Breast epithelium (tissue), 4 donors: ENCODE results near the gene MAD1L1. TPM values are rescaled to one million over a fixed set of nuclear protein-coding genes. Genes with fewer than 3 reads are reported as not detected.

Source experiments
- DNase-seq, 2 donors: peaks; one replicate each; pipeline ENCODE4 v3.0.0-alpha.2; 2019; ENCODE audit warnings: low spot score in 2 of 2
- H3K27ac ChIP-seq, 2 donors: fragments of 200-600 bp; sonication (generic) in 1 of 2; one replicate each; pipeline ENCODE4 v1.5.1; 2016 to 2019; ENCODE audit warnings: mild to moderate bottlenecking in 1 of 2
- H3K27me3 ChIP-seq, 2 donors: fragments of 200-600 bp; sonication (generic) in 1 of 2; one replicate each; pipeline versions ENCODE4 v1.5.1 to v1.6.0; 2017 to 2019; ENCODE audit warnings: control low read depth in 1 of 2, mild to moderate bottlenecking in 1 of 2
- H3K36me3 ChIP-seq: fragments of 200-600 bp; one replicate; pipeline ENCODE4 v1.5.1; 2019
- H3K4me1 ChIP-seq, 2 donors: fragments of 200-600 bp; sonication (generic); one replicate each; pipeline ENCODE4 v1.5.1; 2016 to 2019; ENCODE audit warnings: control low read depth in 1 of 2
- H3K4me3 ChIP-seq, 3 donors: fragments of 200-600 bp; sonication (generic); 1 replicate in 2 of 3; 2 replicates in 1 of 3; pipeline ENCODE4 v1.5.1; 2016 to 2019; ENCODE audit warnings: mild to moderate bottlenecking in 3 of 3, moderate library complexity in 2 of 3
- H3K9me3 ChIP-seq, 2 donors: fragments of 200-600 bp; sonication (generic) in 1 of 2; one replicate each; pipeline ENCODE4 v1.5.1; 2016 to 2019; ENCODE audit warnings: control low read depth in 1 of 2
- POLR2A ChIP-seq: fragments of 450-650 bp; IDR thresholded peaks from one replicate; pipeline ENCODE4 v1.6.1; 2016; ENCODE audit warnings: antibody characterized with exemption, mild to moderate bottlenecking, moderate library complexity
- POLR2AphosphoS5 ChIP-seq, 3 donors: sonication (generic); formaldehyde crosslinking; IDR thresholded peaks; one replicate each; pipeline ENCODE4 v1.6.1; 2017; ENCODE audit warnings: antibody characterized with exemption in 3 of 3
- intact Hi-C: fragments of 100-400 bp; cut with DNase I; formaldehyde crosslinking; loops from one replicate; pipeline ENCODE4 v1.15.1; 2023; ENCODE audit warnings: low total_unique reads
- total RNA-seq, 3 donors: library from RNA; depleted of rRNA; stranded (reverse); fragments of >200 nt; gene quantifications; one replicate each; pipeline ENCODE4 v1.1.0, GENCODE V29; 2016
- TF ChIP-seq, protein P1 (sequence below), 3 donors: fragments of 450-650 bp; IDR thresholded peaks; one replicate each; pipeline ENCODE4 v1.5.1; 2016 to 2017; ENCODE audit warnings: antibody characterized with exemption in 3 of 3, mild to moderate bottlenecking in 3 of 3, moderate library complexity in 3 of 3

Gene MAD1L1
- total RNA-seq, 3 donors from 2014 or later, result 27.7 to 33.9 (median 28.8) TPM

DNA sequence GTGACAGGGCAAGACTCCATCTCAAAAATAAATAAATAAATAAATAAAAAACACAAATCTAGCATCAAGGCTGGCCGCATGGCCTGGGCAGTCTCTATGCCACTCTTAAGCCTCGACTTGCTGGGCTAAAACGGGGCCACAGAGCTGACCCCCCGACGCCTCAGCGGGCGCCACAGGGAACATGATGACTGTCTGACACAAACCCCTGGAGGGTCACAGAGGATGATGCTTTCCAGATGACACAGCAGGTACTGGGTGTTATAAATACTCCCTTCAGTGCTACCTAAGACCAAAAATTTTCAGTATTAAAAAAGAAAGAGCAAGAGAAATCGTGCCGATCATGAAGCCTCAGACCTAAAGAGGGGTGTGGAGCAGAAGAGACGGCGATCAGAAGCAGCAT, 176.8 kb downstream of the MAD1L1 start:
- Histone ChIP-seq H3K36me3 (no peaks in the 10 kb centered on the region), H3K4me1 (no peaks in the 10 kb centered on the region), H3K27me3 (no peaks in the 10 kb centered on the region), H3K27ac (no peak overlapping the region), H3K4me3 (no peak overlapping the region), H3K9me3 (peaks cover 7 to 9% of the 10 kb centered on the region in 2 donors)
- no peak for DNase-seq
- intact Hi-C loops, result no loop called here
- TF ChIP-seq POLR2AphosphoS5 (IDR thresholded peaks at IDR 0.05) (no peak), POLR2A (no peak)
- TF ChIP-seq, protein P1, sequence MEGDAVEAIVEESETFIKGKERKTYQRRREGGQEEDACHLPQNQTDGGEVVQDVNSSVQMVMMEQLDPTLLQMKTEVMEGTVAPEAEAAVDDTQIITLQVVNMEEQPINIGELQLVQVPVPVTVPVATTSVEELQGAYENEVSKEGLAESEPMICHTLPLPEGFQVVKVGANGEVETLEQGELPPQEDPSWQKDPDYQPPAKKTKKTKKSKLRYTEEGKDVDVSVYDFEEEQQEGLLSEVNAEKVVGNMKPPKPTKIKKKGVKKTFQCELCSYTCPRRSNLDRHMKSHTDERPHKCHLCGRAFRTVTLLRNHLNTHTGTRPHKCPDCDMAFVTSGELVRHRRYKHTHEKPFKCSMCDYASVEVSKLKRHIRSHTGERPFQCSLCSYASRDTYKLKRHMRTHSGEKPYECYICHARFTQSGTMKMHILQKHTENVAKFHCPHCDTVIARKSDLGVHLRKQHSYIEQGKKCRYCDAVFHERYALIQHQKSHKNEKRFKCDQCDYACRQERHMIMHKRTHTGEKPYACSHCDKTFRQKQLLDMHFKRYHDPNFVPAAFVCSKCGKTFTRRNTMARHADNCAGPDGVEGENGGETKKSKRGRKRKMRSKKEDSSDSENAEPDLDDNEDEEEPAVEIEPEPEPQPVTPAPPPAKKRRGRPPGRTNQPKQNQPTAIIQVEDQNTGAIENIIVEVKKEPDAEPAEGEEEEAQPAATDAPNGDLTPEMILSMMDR (IDR thresholded peaks at IDR 0.05), result no peak

DNA sequence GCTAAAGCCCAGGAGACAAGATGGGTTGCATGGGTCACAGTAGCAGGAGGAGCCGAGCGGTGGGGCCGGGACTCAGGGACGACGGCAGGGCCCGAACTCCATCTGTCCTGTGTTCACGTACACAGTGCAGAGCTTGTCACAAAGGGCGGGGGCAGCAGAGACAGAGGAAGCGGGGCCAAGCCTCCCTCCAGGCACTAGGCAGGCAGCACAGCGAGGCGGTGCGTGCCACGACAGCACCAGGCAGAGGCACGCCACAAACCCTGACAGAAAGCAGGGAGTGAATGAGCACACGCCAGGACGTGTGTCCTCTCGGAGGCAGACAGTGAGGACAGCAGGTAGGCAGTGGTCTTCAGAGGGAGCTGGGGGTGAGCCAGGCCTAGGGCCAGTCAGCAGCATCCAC, 177.8 kb downstream of the MAD1L1 start:
- DNase-seq, result no peak
- intact Hi-C loops, result no loop called here
- Histone ChIP-seq H3K27ac (no peak overlapping the region), H3K9me3 (peaks cover 3 to 4% of the 10 kb centered on the region in 2 donors), H3K27me3 (no peaks in the 10 kb centered on the region), H3K36me3 (no peaks in the 10 kb centered on the region), H3K4me3 (no peak overlapping the region), H3K4me1 (no peaks in the 10 kb centered on the region)
- TF ChIP-seq POLR2AphosphoS5 (IDR thresholded peaks at IDR 0.05) (no peak), POLR2A (no peak)
- TF ChIP-seq, protein P1 (IDR thresholded peaks at IDR 0.05), result no peak

DNA sequence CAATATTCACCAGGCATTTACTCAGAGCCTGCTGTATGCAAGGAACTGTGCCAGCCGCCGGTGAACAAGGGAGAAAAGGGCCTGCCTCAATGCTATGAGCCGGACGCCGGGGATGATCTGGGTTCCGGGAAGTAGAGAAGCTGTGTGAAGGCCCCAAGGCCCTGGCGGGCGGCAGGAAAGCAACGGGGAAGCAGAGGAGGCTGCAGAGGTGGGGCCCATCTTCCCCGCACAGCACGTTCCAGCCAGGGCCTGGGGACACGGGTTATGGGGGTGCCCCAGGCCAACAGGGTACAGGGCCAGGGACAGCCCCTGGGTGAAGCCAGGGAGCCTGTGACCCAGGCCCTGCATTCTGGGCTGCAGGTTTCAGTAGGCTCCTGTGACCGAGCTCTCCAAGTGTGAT, 179.3 kb downstream of the MAD1L1 start:
- Histone ChIP-seq H3K36me3 (no peaks in the 10 kb centered on the region), H3K4me3 (no peak overlapping the region), H3K27me3 (no peaks in the 10 kb centered on the region), H3K9me3 (no peaks in the 10 kb centered on the region), H3K4me1 (no peaks in the 10 kb centered on the region), H3K27ac (no peak overlapping the region)
- intact Hi-C loops, result no loop called here
- TF ChIP-seq, protein P1 (IDR thresholded peaks at IDR 0.05), result no peak
- TF ChIP-seq POLR2AphosphoS5 (IDR thresholded peaks at IDR 0.05) (no peak), POLR2A (no peak)
- no peak for DNase-seq

DNA sequence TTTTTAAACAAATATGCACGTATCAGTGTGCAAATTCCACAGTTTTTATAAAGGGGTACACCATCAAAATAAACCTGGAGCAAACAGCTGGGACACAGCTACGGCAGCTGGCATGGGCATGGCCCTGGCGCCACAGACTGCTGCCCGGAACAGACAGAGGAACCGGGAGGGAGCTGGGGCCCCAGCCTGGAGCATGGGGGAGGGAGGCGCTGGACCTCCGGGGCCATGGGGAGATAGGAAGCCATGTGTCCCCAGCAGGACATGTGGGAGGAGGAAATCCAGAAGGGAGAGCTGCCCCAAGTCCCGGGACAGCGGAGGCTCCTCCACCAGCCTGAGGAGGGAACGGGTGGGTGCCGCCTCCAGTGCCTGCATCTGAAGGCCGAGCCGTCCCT, 180.1 kb downstream of the MAD1L1 start:
- Histone ChIP-seq H3K9me3 (no peaks in the 10 kb centered on the region), H3K36me3 (no peaks in the 10 kb centered on the region), H3K27ac (no peak overlapping the region), H3K4me3 (no peak overlapping the region), H3K4me1 (no peaks in the 10 kb centered on the region), H3K27me3 (no peaks in the 10 kb centered on the region)
- no peak for DNase-seq
- TF ChIP-seq POLR2AphosphoS5 (IDR thresholded peaks at IDR 0.05), result no peak
- TF ChIP-seq, protein P1 (IDR thresholded peaks at IDR 0.05), result no peak
- TF ChIP-seq POLR2A, result no peak
- intact Hi-C loops, result no loop called here

DNA sequence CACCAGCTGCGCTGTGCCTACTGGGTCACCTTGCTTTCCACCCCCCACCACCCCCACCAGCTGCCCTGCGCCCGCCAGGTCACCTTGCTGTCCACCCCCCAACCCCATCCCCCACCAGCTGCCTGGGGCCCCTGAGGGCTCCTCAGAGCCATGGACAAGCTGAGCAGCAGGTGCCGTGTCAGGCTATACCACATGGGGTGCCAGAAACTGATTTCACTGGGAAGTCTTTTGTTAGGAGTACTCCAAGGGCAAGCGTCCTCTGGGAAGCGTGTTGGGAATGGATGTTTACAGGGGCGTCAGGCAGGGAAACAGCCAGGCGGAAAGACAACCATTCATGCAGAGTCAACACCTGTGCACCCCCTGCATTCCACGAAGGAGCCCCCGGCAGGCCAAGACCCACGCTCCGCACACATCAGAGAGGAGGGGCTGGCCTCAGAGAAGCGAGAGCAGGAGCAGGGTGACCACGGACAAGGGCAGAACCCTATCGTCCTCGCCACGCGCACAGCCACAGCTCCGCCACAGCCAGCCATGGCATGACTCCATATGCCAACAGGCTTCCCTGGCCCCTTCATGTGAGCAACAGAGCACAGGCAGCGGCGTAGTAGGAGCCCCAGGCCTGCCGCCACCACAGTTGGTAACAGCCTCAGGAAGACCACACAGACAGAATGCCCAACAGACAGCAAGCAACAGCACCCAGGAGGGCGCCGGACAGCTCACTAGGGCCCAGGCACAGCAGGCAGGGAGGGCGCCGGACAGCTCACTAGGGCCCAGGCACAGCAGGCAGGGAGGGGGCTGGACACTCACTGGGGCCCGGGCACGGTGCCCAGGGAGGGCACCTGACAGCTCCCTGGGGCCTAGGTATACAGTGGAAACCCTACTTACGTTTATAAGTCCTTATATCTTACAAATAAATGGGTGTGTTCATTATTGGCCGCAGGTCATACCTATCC, 180.8 kb downstream of the MAD1L1 start:
- no peaks in the 10 kb centered on the region for H3K36me3 ChIP-seq
- H3K27ac ChIP-seq, result no peak overlapping the region
- no peak for DNase-seq
- H3K4me3 ChIP-seq, result no peak overlapping the region
- H3K27me3 ChIP-seq, result no peaks in the 10 kb centered on the region
- H3K4me1 ChIP-seq, result no peaks in the 10 kb centered on the region
- TF ChIP-seq, protein P1 (IDR thresholded peaks at IDR 0.05), result no peak
- TF ChIP-seq POLR2A (no peak), POLR2AphosphoS5 (IDR thresholded peaks at IDR 0.05) (no peak)
- intact Hi-C loops, result no loop called here
- no peaks in the 10 kb centered on the region for H3K9me3 ChIP-seq
